ACHN (cell line): ENCODE data around the gene POLR2E.

Experiments
- DNase-seq: peaks from one replicate; pipeline ENCODE4 v3.0.0-alpha.2; 2015
- in situ Hi-C: cut with HindIII; loops from 2 replicates; pipeline ENCODE4 v1.10.0; 2017; ENCODE audit warnings: low sequenced_read_pairs, low pct_ligation_motif_present, low pct_unique_long_range_greater_than_20kb

The POLR2E gene

DNA sequence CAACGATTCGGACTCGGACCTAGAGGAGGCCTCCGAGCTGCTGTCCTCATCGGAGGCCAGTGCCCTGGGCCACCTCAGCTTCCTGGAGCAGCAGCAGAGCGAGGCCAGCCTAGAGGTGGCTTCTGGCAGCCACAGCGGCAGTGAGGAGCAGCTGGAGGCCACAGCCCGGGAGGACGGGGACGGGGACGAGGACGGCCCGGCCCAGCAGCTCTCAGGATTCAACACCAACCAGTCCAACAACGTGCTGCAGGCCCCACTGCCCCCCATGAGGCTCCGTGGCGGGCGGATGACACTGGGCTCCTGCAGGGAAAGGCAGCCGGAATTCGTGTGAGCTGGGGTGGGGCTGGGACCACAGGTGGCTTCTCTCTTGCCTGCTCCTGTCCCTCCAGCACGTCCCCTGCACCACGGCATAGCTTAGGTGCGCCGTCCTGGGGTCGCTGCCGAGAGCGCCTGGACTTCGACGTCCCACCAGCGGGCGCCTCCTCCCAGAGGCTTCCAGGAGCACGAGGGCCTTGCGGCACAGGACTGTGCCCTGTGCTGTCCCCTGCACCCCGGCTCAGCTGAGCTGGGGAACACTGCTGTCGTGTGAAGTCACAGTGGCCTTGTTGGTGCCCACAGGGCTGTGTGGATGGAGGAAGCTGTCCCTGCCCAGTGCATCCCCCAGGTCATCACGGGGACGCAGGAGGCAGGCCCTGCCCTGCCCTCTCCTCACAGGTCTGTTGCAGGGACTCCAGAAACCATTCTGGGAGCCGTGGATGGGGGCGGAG is 9.3 kb downstream of the POLR2E start:
- DNase-seq, result no peak
- in situ Hi-C loops, result no loop called here

DNA sequence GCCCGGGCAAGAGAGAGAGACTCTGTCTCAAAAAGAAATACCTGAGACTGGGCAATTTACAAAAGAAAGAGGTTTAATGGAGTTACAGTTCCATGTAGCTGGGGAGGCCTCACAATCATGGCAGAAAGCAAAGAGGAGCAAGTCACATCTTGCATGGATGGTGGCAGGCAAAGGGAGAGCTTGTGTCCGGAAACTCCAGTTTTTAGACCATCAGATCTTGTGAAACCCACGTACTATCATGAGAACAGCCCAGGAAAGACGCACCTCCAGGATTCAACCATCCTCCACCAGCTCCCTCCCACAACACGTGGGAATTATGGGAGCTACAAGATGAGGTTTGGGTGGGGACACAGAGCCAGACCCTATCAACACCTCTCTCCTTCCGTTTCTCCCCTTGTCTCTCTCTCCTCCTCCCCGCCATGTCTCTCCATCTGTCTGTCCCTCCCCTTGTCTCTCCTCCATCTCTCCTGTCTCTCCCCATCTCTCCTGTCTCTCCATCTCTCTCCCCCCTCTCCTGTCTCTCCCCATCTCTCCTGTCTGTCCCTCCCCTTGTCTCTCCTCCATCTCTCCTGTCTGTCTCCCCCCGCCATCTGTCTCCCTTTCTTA is 10.0 kb downstream of the POLR2E start:
- in situ Hi-C loops, result no loop called here
- no peak for DNase-seq

DNA sequence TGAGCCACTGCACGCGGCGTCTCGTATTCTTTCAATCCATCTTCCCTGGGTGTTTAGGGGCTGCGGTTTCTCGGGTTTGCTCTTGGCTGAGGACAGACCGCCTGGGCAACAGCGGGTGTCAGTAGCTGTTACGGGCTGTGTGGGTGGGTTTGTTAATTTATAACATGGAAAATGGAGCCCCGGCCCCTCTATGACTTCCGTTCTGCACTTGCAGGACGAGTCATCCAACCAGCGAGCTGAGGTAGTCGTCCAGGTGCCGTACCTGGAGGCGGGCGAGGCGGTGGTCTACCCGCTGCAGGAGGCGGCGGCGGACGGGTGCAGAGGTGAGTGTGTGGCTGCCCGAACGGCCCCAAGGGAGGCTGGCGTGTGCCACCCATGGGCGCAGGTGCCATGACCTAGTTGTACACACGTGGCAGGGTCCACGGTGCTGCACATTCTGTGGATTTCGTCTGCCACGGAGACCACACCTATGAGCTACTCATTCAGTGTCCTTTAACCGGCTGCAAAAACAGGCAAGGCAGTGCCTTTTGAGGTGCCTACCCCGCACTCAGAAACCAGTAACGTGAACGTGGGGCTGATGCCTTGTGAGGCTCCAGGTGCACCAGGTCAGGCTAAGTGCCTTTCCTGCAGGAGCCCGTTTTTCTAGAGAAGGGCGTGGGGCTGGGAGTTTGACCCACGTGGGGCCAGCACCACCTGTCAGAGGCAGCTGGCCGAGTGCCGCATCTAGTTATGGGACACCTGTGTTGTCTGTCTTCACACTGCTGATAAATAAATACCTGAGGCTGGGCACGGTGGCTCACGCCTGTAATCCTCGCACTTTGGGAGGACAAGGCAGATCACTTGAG is 10.9 kb downstream of the POLR2E start:
- peak; percentile 36 for DNase-seq
- in situ Hi-C loops, result no loop called here

DNA sequence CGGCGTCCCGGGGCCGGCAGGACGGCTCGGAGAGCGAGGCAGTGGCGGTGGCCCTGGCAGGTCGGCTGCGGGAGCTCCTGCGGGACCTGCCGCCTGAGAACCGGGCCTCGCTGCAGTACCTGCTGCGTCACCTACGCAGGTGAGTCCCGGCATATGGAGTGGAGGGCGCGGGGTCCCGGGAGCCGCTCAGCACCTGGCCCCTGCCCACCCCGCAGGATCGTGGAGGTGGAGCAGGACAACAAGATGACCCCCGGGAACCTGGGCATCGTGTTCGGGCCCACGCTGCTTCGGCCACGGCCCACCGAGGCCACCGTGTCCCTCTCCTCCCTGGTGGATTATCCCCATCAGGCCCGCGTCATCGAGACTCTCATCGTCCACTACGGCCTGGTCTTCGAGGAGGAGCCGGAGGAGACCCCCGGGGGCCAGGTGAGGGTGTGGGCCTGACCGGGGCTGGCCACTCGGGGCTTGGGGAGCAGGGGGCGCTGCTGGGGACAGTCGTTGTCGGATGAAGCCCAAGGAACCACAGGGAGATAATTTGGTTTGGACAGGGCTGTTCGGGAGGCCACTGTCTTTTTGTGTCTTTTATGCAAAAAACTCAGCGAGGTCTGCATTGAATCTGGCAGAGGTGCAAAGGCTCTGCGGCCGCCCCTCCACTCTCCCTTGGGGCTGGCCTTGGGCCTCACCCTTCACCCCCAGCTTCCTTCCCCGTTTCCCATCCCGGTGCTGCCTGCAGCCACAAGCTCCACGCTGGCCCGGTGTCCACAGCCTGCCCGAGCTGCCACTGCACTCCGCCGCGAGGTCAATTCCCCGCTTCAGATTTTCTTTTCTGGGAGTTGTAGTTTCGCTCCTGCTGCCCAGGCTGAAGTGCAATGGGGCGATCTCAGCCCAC is 12.0 kb downstream of the POLR2E start:
- DNase-seq, result no peak

DNA sequence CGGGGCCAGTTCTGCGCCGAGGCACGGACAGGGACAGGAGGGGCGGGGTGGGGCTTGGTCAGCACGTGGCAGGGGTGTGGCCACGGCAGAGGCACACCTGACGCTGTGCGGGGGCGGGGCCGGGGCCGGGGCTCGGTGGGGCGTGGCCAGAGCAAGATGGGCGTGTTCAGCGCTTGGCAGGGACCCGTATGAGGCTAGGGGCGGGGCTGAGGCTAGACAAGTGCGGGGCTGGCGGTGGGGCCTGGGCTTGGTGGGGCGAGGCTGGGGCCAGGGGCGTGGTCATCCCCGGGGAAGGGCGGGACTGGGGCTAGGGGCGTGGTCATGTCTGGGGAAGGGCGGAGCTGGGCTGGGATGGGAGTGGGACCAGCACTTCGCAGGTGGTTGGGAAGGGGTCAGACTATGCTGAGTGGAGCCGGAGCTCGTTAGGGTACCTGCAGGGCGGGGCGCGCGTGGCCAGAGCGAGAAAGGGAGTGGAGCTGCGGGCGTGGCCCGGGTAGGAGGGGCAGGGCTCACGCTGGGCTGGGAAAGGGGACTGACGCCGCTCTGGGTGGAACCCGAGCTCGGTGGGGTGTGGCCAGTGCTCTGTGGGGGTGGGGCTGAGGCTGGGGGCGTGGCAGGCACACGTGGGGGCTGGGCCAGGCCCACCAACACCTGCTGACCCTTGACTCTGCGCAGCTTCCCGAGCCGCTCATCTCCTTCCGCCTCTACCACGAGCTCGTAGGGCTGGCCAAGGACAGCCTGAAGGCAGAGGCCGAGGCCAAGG is 12.8 kb downstream of the POLR2E start:
- in situ Hi-C loops, result no loop called here
- peak; percentile 65 for DNase-seq

More for the DNA sequence above, 12.0 kb downstream of the POLR2E start:
- in situ Hi-C loops, result no loop called here

DNA sequence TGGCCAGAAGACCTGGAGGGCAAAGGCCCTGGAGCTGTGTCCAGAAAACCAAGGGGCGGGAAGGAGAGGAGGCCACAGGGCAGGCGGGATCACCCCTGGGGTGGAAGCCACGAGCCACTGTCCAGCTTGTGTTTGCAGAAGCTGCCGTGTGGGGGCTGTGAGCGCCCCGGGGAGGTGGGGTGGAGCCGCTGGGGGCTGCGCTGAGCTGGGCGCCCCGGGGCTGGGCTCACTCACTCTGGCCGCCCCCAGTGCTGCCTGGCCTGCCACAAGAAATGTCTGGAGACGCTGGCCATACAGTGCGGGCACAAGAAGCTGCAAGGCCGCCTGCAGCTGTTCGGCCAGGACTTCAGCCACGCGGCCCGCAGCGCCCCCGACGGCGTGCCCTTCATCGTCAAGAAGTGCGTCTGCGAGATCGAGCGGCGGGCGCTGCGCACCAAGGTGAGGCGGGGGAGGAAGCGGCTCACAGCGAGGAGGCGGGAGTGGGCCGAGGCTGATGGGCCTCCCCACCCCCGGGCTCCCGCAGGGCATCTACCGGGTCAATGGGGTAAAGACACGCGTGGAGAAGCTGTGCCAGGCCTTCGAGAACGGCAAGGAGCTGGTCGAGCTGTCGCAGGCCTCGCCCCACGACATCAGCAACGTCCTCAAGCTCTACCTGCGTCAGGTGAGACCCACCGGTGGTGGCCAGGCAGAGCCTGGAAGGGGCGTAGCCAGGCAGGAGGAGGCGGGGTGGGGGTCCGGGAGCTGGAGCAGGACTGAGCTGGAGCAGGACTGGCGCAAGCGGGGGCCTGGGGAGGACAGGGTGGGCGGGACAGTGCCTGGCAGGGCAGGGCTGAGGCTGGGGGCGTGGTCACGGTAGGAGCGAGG is 13.6 kb downstream of the POLR2E start:
- DNase-seq, result no peak
- in situ Hi-C loops, result no loop called here

DNA sequence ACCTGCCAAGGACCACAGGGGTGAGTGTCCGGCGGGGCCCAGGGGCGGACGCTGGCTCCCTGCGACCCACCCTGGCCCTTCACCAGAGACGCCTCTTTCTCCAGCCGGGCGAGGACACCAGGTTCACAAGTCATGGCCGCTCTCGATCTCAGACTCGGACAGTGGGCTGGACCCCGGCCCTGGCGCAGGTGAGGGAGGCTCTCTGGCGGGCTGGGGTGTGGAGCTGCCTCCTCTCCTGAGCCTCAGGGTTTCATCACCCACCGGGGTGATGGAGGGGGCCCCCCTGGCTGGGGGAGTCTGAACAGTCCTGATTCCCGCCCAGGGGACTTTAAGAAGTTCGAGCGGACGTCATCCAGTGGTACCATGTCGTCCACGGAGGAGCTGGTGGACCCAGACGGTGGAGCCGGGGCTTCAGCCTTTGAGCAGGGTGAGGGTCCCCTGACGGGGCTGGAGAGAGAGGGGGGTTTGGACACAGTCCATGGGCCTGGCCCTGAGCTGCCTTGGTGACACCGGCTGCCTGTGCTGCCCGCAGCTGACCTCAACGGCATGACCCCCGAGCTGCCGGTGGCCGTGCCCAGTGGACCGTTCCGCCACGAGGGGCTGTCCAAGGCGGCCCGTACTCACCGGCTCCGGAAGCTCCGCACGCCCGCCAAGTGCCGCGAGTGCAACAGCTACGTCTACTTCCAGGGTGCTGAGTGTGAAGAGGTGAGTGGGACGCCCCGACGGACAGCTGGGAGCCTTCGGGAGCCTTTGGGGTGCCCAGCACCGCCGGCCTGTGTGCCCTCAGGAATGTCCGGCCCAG is 14.6 kb downstream of the POLR2E start:
- DNase-seq, result no peak

DNA sequence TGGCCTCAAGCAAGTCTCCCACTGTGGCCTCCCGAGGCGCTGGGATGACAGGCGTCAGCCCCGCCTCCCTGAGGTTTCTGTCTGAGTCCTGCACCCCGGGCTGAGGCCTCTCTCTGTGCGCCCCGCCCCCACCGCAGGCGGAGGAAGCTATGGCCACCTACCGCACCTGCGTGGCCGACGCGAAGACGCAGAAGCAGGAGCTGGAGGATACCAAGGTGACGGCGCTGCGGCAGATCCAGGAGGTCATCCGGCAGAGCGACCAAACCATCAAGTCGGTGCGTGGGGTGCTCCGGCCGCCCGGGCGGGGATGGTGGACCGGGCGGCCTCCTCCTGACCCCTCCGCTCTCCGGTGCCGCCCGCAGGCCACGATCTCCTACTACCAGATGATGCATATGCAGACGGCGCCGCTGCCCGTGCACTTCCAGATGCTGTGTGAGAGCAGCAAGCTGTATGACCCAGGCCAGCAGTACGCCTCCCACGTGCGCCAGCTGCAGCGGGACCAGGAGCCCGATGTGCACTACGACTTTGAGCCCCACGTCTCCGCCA is 15.5 kb downstream of the POLR2E start:
- in situ Hi-C loops, result no loop called here
- no peak for DNase-seq

More for the DNA sequence above, 14.6 kb downstream of the POLR2E start:
- in situ Hi-C loops, result no loop called here

DNA sequence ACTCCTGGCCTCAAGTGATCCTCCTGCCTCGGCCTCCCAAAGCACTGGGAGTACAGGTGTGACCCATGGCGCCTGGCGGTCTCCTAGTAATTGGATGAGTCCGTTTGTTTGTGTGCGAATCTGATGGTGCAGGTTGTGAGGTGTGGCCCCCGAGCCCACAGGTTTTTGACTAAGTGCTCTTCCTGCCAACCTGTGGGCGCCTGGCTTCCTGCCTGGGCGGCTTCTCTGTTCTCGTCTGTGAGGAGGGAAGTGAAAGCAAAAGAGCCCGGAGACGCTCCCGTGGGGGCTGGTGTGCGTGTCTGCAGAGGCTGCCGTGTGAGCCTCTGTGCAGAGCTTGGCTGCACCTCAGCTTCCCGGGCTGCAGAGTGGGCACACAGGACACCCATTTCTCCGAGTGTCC is 18.2 kb downstream of the POLR2E start:
- no peak for DNase-seq
- in situ Hi-C loops, result no loop called here

DNA sequence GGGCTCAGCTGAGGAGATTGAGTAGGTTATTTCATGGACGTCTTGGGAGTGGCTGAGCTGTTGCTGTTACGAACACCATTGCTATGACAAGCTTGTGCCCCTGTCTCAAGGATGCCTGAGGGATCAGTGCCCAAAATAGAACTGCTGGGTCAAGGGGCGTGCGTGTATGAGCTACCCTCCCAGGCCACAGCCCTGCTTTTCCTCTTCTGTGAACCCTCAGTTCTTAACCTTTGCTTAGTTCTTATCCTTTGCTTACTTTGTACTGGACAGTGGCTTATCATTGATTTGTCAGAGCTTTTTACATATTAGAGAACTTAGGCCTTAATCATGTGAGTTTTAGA is 19.2 kb downstream of the POLR2E start:
- DNase-seq, result no peak
- in situ Hi-C loops, result no loop called here

GRCh38 chr19:1074544-1075283 is 20.5 kb downstream of the POLR2E start:
- in situ Hi-C loops, result no loop called here
- DNase-seq, result peak; percentile 66

- in situ Hi-C loops, result no loop called here
- no peak for DNase-seq
Observed at GRCh38 chr19:1073956-1074517, 21.1 kb downstream of the POLR2E start.

- in situ Hi-C loops, result no loop called here
- peak; percentile 29 for DNase-seq
Observed at GRCh38 chr19:1073063-1073955, 21.9 kb downstream of the POLR2E start.

GRCh38 chr19:1072371-1073015 is 22.7 kb downstream of the POLR2E start:
- DNase-seq, result no peak
- in situ Hi-C loops, result no loop called here
